T-helper 2 cell treated with Interferon-gamma antibody and Interleukin-4, amounts not matched to agents 100 ng/mL and 5 ng/mL, for 36 hours (primary cell): ENCODE data around the gene COL5A2. TPM values are rescaled to one million over a fixed set of nuclear protein-coding genes. Genes with fewer than 3 reads are reported as not detected.

Experiments
- intact Hi-C: fragments of 100-400 bp; cut with micrococcal nuclease; formaldehyde crosslinking; loops from one replicate; pipeline ENCODE4 v1.15.1; 2023
- total RNA-seq: library from RNA; stranded (reverse); gene quantifications from 2 replicates; pipeline ENCODE4 v1.2.3, GENCODE V29; 2022

COL5A2 gene
- total RNA-seq, 1 donor from 2014 or later: 0.52 TPM

GRCh38 chr2:189178726-189179569 is 613 bp downstream of the COL5A2 start:
- intact Hi-C loops: no loop called here

GRCh38 chr2:189178054-189178453 is 1.5 kb downstream of the COL5A2 start:
- intact Hi-C loops: no loop called here

GRCh38 chr2:189177251-189177840 is 2.2 kb downstream of the COL5A2 start:
- intact Hi-C loops: no loop called here

GRCh38 chr2:189176516-189176915 is 3.0 kb downstream of the COL5A2 start:
- intact Hi-C loops: no loop called here

GRCh38 chr2:189175869-189176433 is 3.6 kb downstream of the COL5A2 start:
- intact Hi-C loops: no loop called here

- intact Hi-C loops: no loop called here
Observed at GRCh38 chr2:189171956-189172609, 7.5 kb downstream of the COL5A2 start.

GRCh38 chr2:189168856-189169499 is 10.6 kb downstream of the COL5A2 start:
- intact Hi-C loops: no loop called here

GRCh38 chr2:189165656-189166380 is 13.7 kb downstream of the COL5A2 start:
- intact Hi-C loops: no loop called here

GRCh38 chr2:189164746-189165145 is 14.8 kb downstream of the COL5A2 start:
- intact Hi-C loops: no loop called here

GRCh38 chr2:189163889-189164288 is 15.7 kb downstream of the COL5A2 start:
- intact Hi-C loops: no loop called here

GRCh38 chr2:189162566-189162965 is 17.0 kb downstream of the COL5A2 start:
- intact Hi-C loops: no loop called here

GRCh38 chr2:189161894-189162293 is 17.7 kb downstream of the COL5A2 start:
- intact Hi-C loops: no loop called here

GRCh38 chr2:189159717-189160116 is 19.8 kb downstream of the COL5A2 start:
- intact Hi-C loops: no loop called here

GRCh38 chr2:189159273-189159672 is 20.3 kb downstream of the COL5A2 start:
- intact Hi-C loops: no loop called here

GRCh38 chr2:189157939-189158338 is 21.6 kb downstream of the COL5A2 start:
- intact Hi-C loops: no loop called here

- intact Hi-C loops: no loop called here
Observed at GRCh38 chr2:189157456-189157855, 22.1 kb downstream of the COL5A2 start.

- intact Hi-C loops: no loop called here
Observed at GRCh38 chr2:189155795-189156194, 23.8 kb downstream of the COL5A2 start.

- intact Hi-C loops: no loop called here
Observed at GRCh38 chr2:189153619-189154018, 25.9 kb downstream of the COL5A2 start.

GRCh38 chr2:189152483-189152882 is 27.1 kb downstream of the COL5A2 start:
- intact Hi-C loops: no loop called here

GRCh38 chr2:189151906-189152305 is 27.7 kb downstream of the COL5A2 start:
- intact Hi-C loops: no loop called here

GRCh38 chr2:189150033-189150432 is 29.5 kb downstream of the COL5A2 start:
- intact Hi-C loops: no loop called here
